CD8-positive, alpha-beta memory T cell (primary cell): Measurements from ENCODE around the gene SNUPN. TPM values are rescaled to one million over a fixed set of nuclear protein-coding genes. Genes with fewer than 3 reads are reported as not detected.

Experiments
- CTCF ChIA-PET: fragments of 350-600 bp; sonication (Branson Sonifier 250); formaldehyde crosslinking; loops from one replicate; lab custom pipeline; 2021; ENCODE audit warnings: antibody characterized with exemption; lab: Charles Lee
- POLR2A ChIA-PET: fragments of 350-600 bp; sonication (Branson Sonifier 250); formaldehyde crosslinking; loops from one replicate; lab custom pipeline; 2021; ENCODE audit warnings: antibody characterized with exemption; lab: Charles Lee
- DNase-seq, 5 donors: peaks; one replicate each; pipeline versions ENCODE4 v3.0.0 to v3.0.0-alpha.2; 2020 to 2022; ENCODE audit warnings: mixed read lengths in 1 of 5
- H3K27ac ChIP-seq: one replicate; pipeline ENCODE4 v1.7.0; 2013; ENCODE audit warnings: low read depth, mild to moderate bottlenecking, low read length, moderate library complexity
- H3K27me3 ChIP-seq: 2 replicates; pipeline ENCODE4 v1.7.0; 2013; ENCODE audit warnings: low read length, mild to moderate bottlenecking; ENCODE audit not compliant: insufficient read depth, poor library complexity, severe bottlenecking
- H3K36me3 ChIP-seq: 2 replicates; pipeline ENCODE4 v1.7.0; 2013; ENCODE audit warnings: mild to moderate bottlenecking, low read length, moderate library complexity; ENCODE audit not compliant: insufficient read depth
- H3K4me1 ChIP-seq: 2 replicates; pipeline ENCODE4 v1.7.0; 2013; ENCODE audit warnings: mild to moderate bottlenecking, low read length, moderate library complexity; ENCODE audit not compliant: insufficient read depth
- H3K4me3 ChIP-seq: 2 replicates; pipeline ENCODE4 v1.7.0; 2013; ENCODE audit warnings: mild to moderate bottlenecking, low read length
- H3K9me3 ChIP-seq: 2 replicates; pipeline ENCODE4 v1.7.0; 2013; ENCODE audit warnings: mild to moderate bottlenecking, low read length
- H3K27ac Mint-ChIP-seq, 8 donors: one replicate each; pipeline ENCODE4 v1.8.0; 2020 to 2021; ENCODE audit warnings: mixed read lengths in 8 of 8, mild to moderate bottlenecking in 6 of 8, inconsistent platforms in 3 of 8, moderate library complexity in 3 of 8
- H3K27me3 Mint-ChIP-seq, 2 donors: one replicate each; pipeline ENCODE4 v1.8.0; 2020 to 2021; ENCODE audit warnings: mixed read lengths in 2 of 2, mild to moderate bottlenecking in 1 of 2, moderate library complexity in 1 of 2
- H3K36me3 Mint-ChIP-seq, 3 donors: one replicate each; pipeline ENCODE4 v1.8.0; 2020 to 2021; ENCODE audit warnings: mixed read lengths in 3 of 3, inconsistent platforms in 1 of 3, mild to moderate bottlenecking in 1 of 3
- H3K4me1 Mint-ChIP-seq, 3 donors: one replicate each; pipeline ENCODE4 v1.8.0; 2020 to 2021; ENCODE audit warnings: mixed read lengths in 3 of 3, inconsistent platforms in 1 of 3, mild to moderate bottlenecking in 1 of 3
- H3K4me3 Mint-ChIP-seq, 7 donors: one replicate each; pipeline ENCODE4 v1.8.0; 2020 to 2021; ENCODE audit warnings: mixed read lengths in 7 of 7, mild to moderate bottlenecking in 6 of 7, moderate library complexity in 4 of 7, inconsistent platforms in 2 of 7
- H3K9me3 Mint-ChIP-seq, 5 donors: one replicate each; pipeline ENCODE4 v1.8.0; 2020 to 2022; ENCODE audit warnings: mixed read lengths in 5 of 5, mild to moderate bottlenecking in 3 of 5, moderate library complexity in 2 of 5, inconsistent platforms in 1 of 5
- polyA plus RNA-seq: library from polyadenylated mRNA; unstranded; fragments of 300-500 nt; fragmentation: Illumina TruSeq; gene quantifications from one replicate; pipeline ENCODE4 v1.2.3, GENCODE V29; 2021
- total RNA-seq, 2 experiments: library from RNA; stranded (reverse); gene quantifications; one replicate each; pipeline ENCODE4 v1.2.3, GENCODE V29; 2021

SNUPN gene
- total and polyA plus RNA-seq, 3 experiments from 2014 or later, result 24.6 to 37.4 (median 26.9) TPM

DNA sequence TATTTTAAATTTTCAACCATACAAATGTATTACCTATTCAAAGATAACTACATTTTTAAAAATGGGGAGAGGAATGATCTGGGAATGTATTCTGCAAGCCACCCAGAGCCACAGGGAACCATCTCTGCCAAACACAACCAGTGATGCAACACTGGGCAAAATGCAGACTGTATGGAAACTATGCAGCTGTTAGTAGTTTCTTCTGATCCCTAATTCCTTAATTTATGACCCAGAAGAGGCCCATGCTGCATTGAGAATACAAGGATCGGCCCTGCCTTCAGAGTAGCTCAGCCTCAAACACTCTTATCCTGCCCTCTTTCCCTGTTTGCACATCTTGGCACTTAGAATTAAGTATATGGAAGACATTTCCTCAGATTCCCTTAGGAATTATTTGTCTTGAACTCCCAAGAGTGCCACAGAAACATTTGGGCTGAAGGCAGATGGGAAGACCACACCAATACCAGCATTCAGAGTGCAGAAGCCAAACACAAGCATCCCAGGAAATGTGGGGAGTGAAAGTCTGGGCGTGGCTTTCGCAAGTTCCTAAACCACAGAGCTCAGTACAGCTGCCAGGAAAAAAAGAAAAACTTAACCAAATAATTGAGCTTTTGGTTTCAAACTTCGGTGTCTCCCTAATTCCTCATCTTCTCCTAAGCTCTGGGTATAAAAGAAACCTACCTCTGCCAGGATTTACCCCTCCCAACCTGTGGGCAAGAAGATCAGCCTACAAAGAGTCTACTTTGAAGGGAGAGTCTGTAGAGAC is 5.3 kb downstream of the SNUPN start:
- no peak for DNase-seq
- no peaks in the 10 kb centered on the region for H3K9me3 ChIP-seq
- H3K4me1 ChIP-seq, result peaks cover 22% of the 10 kb centered on the region
- no peaks in the 10 kb centered on the region for H3K27me3 Mint-ChIP-seq
- H3K4me1 Mint-ChIP-seq, result peaks cover 19 to 33% (median 31%) of the 10 kb centered on the region in 3 donors
- H3K27ac ChIP-seq, result no peak overlapping the region
- H3K9me3 Mint-ChIP-seq, result no peaks in the 10 kb centered on the region
- H3K27ac Mint-ChIP-seq, result peak overlapping the region in 6 of 8 donors; percentile 27 to 96 (median 79)
- H3K4me3 Mint-ChIP-seq, result peak overlapping the region in 6 of 7 donors; percentile 33 to 43 (median 40)
- no peak overlapping the region for H3K4me3 ChIP-seq
- H3K36me3 Mint-ChIP-seq, result peaks cover 0 to 48% (median 12%) of the 10 kb centered on the region in 3 donors
- no peaks in the 10 kb centered on the region for H3K27me3 ChIP-seq
- ChIA-PET CTCF (interaction anchor here (1.0 kb wide), 1 partner anchor 41 kb away, joined by 3 read pairs; the partner anchor contains the start of gene PTPN9), POLR2A (interaction anchor here (1.2 kb wide), 1 partner anchor 19 kb away, joined by 3 read pairs; the partner anchor contains the start of gene IMP3)
- H3K36me3 ChIP-seq, result peaks cover 17% of the 10 kb centered on the region

GRCh38 chr15:75616766-75617165 is 8.8 kb downstream of the SNUPN start:
- Mint-ChIP-seq H3K4me3 (no peak overlapping the region), H3K4me1 (peaks cover 17 to 21% (median 20%) of the 10 kb centered on the region in 3 donors), H3K27ac (peak overlapping the region in 3 of 8 donors; percentile 20 to 47 (median 42)), H3K9me3 (no peaks in the 10 kb centered on the region), H3K36me3 (peaks cover 8 to 70% (median 23%) of the 10 kb centered on the region in 3 donors), H3K27me3 (no peaks in the 10 kb centered on the region)
- Histone ChIP-seq H3K36me3 (peaks cover 17% of the 10 kb centered on the region), H3K27me3 (no peaks in the 10 kb centered on the region), H3K4me1 (peaks cover 14% of the 10 kb centered on the region), H3K9me3 (no peaks in the 10 kb centered on the region), H3K27ac (no peak overlapping the region), H3K4me3 (no peak overlapping the region)
- POLR2A ChIA-PET, result interaction anchor here (0.9 kb wide), 1 partner anchor 10 kb away, joined by 3 read pairs; no protein-coding TSS in a partner anchor
- DNase-seq, result no peak
- CTCF ChIA-PET, result no interaction called here

DNA sequence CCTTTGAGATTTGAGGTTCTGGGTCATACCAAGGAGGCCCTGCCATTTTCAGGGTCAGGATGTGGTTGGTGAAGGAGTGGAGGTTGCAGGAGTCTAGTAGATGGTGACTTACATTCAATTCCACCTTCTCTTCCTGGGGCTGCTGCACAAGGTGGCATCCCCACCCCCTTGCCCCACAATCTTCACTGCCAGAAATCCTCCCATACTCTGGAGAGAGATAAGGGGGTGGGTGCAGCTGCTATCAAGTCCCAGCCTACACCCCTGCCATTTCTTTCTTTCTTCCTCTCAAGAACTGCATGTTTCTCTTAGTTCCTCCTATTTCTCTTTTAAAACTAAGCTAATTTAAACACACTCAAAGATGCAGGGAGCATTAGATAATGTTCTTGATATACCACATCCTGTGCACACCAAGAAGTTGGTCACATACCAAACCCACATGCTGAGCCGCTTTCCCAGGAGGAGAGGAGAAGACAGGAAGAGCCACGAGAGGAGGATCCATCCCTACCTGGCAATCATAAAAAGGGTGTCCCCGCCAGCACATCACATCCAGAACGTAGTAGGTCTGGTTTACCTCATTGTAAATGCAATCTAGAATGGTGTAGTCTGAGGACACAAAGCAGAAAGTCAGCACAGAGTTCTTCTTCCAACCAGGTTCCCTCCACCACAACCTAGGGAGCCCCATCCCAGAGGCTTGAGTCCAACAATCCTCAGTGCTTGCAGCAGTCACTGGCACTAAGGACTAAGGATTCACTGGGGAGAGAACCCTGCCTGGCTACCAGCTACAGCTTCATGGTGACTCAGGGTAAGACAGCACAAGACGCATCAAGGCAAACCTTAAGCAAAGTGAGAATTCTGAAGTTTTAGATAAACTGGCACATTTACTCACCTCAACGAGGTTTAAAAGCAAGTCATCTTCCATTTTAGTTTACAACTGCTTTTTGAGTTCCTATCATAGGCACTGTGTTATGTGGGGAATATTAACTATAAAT is 18.5 kb downstream of the SNUPN start:
- ChIA-PET CTCF (interaction anchor here (0.8 to 2.1 kb wide), 4 partner anchors 9 to 239 kb away, joined by 3 to 8 read pairs (median 5); partner anchors contain the start of genes IMP3 and SNUPN), POLR2A (interaction anchor here (0.6 to 2.3 kb wide), 9 partner anchors 10 to 1233 kb away, joined by 3 to 19 read pairs (median 8); partner anchors contain the start of genes IMP3, PTPN9, SNUPN and SNX33)
- H3K4me3 Mint-ChIP-seq, result peak overlapping the region; percentile 33 to 88 (median 77)
- DNase-seq, result peak in 4 of 5 donors; percentile 5 to 51 (median 42)
- peaks cover 43% of the 10 kb centered on the region for H3K4me1 ChIP-seq
- peaks cover 11 to 38% (median 15%) of the 10 kb centered on the region in 3 donors for H3K36me3 Mint-ChIP-seq
- H3K27ac Mint-ChIP-seq, result peak overlapping the region; percentile 51 to 95 (median 85)
- peak overlapping the region; percentile 45 for H3K4me3 ChIP-seq
- no peaks in the 10 kb centered on the region for H3K27me3 Mint-ChIP-seq
- peaks cover 40 to 57% (median 50%) of the 10 kb centered on the region in 3 donors for H3K4me1 Mint-ChIP-seq
- peaks cover 10% of the 10 kb centered on the region for H3K36me3 ChIP-seq
- H3K9me3 ChIP-seq, result no peaks in the 10 kb centered on the region
- H3K27ac ChIP-seq, result peak overlapping the region; percentile 45
- no peaks in the 10 kb centered on the region for H3K27me3 ChIP-seq
- no peaks in the 10 kb centered on the region for H3K9me3 Mint-ChIP-seq

GRCh38 chr15:75606026-75606425 is 19.5 kb downstream of the SNUPN start:
- Mint-ChIP-seq H3K4me3 (peak overlapping the region; percentile 33 to 88 (median 77)), H3K4me1 (peaks cover 40 to 57% (median 50%) of the 10 kb centered on the region in 3 donors), H3K27me3 (no peaks in the 10 kb centered on the region), H3K27ac (peak overlapping the region; percentile 51 to 95 (median 85)), H3K9me3 (no peaks in the 10 kb centered on the region), H3K36me3 (peaks cover 11 to 43% (median 15%) of the 10 kb centered on the region in 3 donors)
- peaks cover 11% of the 10 kb centered on the region for H3K36me3 ChIP-seq
- no peaks in the 10 kb centered on the region for H3K27me3 ChIP-seq
- peak overlapping the region; percentile 45 for H3K4me3 ChIP-seq
- ChIA-PET CTCF (interaction anchor here (1.3 to 2.1 kb wide), 2 partner anchors 20 to 238 kb away, joined by 3 to 5 read pairs; partner anchors contain the start of gene SNUPN), POLR2A (interaction anchor here (0.7 to 2.3 kb wide), 6 partner anchors 20 to 154 kb away, joined by 3 to 19 read pairs (median 9); partner anchors contain the start of genes IMP3, PTPN9 and SNUPN)
- no peak for DNase-seq
- peaks cover 43% of the 10 kb centered on the region for H3K4me1 ChIP-seq
- H3K9me3 ChIP-seq, result no peaks in the 10 kb centered on the region
- peak overlapping the region; percentile 45 for H3K27ac ChIP-seq

GRCh38 chr15:75599401-75599800 is 26.1 kb downstream of the SNUPN start:
- H3K4me3 ChIP-seq, result no peak overlapping the region
- H3K27me3 ChIP-seq, result no peaks in the 10 kb centered on the region
- H3K36me3 Mint-ChIP-seq, result peaks cover 12 to 67% (median 17%) of the 10 kb centered on the region in 3 donors
- no peaks in the 10 kb centered on the region for H3K9me3 Mint-ChIP-seq
- H3K36me3 ChIP-seq, result peaks cover 31% of the 10 kb centered on the region
- peaks cover 14% of the 10 kb centered on the region for H3K4me1 ChIP-seq
- peaks cover 0 to 2% of the 10 kb centered on the region in 2 donors for H3K27me3 Mint-ChIP-seq
- no peak for DNase-seq
- H3K4me1 Mint-ChIP-seq, result peaks cover 19 to 32% (median 24%) of the 10 kb centered on the region in 3 donors
- ChIA-PET CTCF (interaction anchor here (0.9 kb wide), 1 partner anchor 9 kb away, joined by 3 read pairs; no protein-coding TSS in a partner anchor), POLR2A (no interaction called here)
- no peak overlapping the region for H3K4me3 Mint-ChIP-seq
- peak overlapping the region in 1 of 8 donors; percentile 50 for H3K27ac Mint-ChIP-seq
- no peak overlapping the region for H3K27ac ChIP-seq
- no peaks in the 10 kb centered on the region for H3K9me3 ChIP-seq

- Histone ChIP-seq H3K4me3 (no peak overlapping the region), H3K27me3 (no peaks in the 10 kb centered on the region), H3K9me3 (no peaks in the 10 kb centered on the region), H3K27ac (no peak overlapping the region), H3K4me1 (peaks cover 14% of the 10 kb centered on the region), H3K36me3 (peaks cover 26% of the 10 kb centered on the region)
- peaks cover 19 to 28% (median 20%) of the 10 kb centered on the region in 3 donors for H3K4me1 Mint-ChIP-seq
- peaks cover 12 to 66% (median 13%) of the 10 kb centered on the region in 3 donors for H3K36me3 Mint-ChIP-seq
- no peak for DNase-seq
- peaks cover 0 to 2% of the 10 kb centered on the region in 2 donors for H3K27me3 Mint-ChIP-seq
- CTCF ChIA-PET, result interaction anchor here (0.9 to 1.9 kb wide), 7 partner anchors 8 to 219 kb away, joined by 3 to 8 read pairs (median 4); partner anchors contain the start of gene IMP3
- H3K4me3 Mint-ChIP-seq, result peak overlapping the region in 3 of 7 donors; percentile 3 to 45 (median 34)
- peak overlapping the region in 6 of 8 donors; percentile 38 to 91 (median 56) for H3K27ac Mint-ChIP-seq
- POLR2A ChIA-PET, result no interaction called here
- H3K9me3 Mint-ChIP-seq, result no peaks in the 10 kb centered on the region
Observed at GRCh38 chr15:75598361-75598760, 27.2 kb downstream of the SNUPN start.
